ENCODE data around the gene FTCD.
"Not testable (repeated sequence)": the region's sequence is repeated elsewhere in the genome, so short reads cannot be mapped to it uniquely, and the experiment has no call there.

The FTCD gene

DNA sequence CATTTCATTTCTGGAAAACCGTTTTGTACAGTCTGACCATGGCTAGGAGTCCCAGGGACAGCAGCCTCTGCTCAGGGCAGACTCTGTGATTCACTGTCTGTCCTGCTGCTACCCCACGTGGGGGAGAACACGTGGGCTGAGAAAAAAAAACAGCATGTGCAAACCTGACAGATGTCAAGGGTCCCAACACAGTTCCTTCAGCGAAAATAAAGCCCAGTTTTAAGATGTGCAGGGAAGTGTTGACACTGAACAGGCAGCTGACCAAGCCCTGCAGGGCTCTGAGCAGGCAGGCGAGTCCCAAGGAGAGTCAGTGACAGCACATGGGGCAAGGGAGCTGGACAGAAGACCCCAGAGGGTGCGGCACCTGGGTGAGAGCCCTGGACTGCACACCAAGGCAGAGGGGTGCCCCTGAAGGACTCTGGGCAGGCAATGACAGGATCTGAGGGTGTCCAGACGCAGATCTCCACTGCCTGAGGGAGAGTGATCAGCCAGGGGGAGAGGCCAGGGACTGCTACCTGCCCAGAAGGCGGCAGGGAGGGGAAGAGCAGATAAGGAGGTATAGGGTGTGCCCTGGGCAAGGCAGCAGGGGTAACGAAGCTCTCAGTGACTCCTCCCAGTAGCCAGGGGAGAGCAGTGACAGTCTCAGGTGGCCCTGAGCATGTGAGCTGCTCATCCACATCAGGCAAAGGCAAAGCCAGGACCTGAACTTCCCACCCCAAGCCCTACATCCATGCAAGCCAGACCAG lies 34.0 kb upstream of the FTCD start:
- intact Hi-C loops (cut with DNase I) = no loop called here
- peak in 23 of 42 donors; percentile 8 to 59 (median 28) for DNase-seq

GRCh38 chr21:46188226-46189212 lies 33.1 kb upstream of the FTCD start:
- DNase-seq = peak; percentile 36 to 94 (median 80)
- intact Hi-C loops (cut with DNase I) = no loop called here

DNA sequence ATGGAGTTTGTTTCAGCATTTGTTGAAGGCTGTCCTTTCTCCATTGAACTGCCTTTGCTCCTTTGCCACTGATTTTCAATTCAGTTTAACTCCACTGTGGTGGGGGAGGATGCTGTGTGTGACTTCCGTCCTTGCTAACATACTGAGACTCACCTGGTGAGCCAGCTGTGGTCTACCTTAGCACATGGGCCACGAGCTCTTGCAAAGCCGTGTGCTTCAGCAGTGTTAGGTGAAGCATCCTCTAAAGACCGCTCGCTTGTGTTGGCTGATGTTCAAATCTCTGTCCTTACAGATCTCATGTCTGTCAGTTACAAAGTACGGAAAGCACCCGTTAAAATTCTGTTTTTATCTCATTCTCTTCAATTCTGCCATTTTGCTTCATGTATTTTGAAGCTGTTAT lies 32.4 kb upstream of the FTCD start:
- peak in 14 of 42 donors; percentile 2 to 43 (median 16) for DNase-seq
- intact Hi-C loops (cut with DNase I) = no loop called here

GRCh38 chr21:46187261-46187660 lies 31.9 kb upstream of the FTCD start:
- peak in 13 of 42 donors; percentile 2 to 44 (median 8) for DNase-seq
- intact Hi-C loops (cut with DNase I) = no loop called here

DNA sequence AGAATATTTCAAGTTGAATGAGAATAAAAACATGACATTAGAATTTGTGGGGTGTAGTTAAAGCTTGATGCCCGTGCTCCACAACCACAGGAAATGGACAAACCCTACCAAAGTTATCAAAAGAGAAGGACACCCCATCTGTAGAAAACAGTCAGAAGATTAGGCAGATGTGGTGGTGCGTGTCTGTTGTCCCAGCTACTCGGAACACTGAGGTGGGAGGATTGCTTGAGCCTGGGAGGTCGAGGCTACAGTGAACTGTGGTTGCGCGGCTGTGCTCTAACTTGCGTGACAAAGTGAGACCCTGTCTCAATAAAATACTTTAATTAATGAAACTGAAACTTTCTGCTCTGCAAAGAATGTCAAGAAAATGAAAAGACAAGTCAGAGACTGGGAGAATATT lies 30.3 kb upstream of the FTCD start:
- intact Hi-C loops (cut with DNase I) = no loop called here
- DNase-seq = peak in 8 of 42 donors; percentile 6 to 40 (median 12)

- intact Hi-C loops (cut with DNase I) = no loop called here
- DNase-seq = peak; percentile 56 to 94 (median 88)
Observed at GRCh38 chr21:46184625-46185555, 29.5 kb upstream of the FTCD start.

DNA sequence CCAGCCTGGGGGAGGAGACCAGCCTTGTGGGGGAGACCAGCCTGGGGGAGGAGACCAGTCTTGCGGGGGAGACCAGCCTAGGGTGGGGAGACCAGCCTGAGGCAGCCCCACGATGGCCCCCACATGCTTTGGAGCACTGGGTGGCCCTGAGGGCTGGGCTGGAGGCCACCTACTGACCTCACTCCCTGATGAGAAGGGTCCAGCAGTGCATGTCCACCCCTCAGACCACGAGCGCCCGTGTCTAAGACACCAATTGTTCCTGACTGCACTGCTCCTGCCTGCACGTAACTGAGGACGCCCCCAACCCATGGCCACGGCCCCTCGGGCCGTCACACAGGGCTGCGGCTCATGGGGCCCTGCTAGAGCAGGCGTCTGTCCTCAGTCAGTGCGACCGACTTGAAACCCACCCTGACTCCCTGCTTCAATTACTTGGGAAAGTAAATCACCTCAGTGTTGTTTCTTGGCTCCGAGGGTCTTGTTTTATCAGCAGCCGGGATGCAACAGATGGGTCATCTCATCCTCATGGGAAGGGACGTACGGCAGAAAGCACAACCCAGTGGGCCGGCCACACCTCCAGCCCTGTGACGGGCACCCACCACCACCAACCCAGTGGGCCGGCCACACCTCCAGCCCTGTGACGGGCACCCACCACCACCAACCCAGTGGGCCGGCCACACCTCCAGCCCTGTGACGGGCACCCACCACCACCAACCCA lies 28.7 kb upstream of the FTCD start, which contains the start of gene SPATC1L:
TSS of gene SPATC1L (minus strand) at position 550 of the 715 bp plus-strand sequence. CDS start 1,643 bp downstream, outside the sequence.
- intact Hi-C loops (cut with DNase I) = no loop called here
- DNase-seq = peak in 41 of 42 donors; percentile 49 to 88 (median 76)

- DNase-seq = peak in 3 of 42 donors; percentile 12 to 19 (median 16)
- intact Hi-C loops (cut with DNase I) = not testable (repeated sequence)
Observed at GRCh38 chr21:46183337-46183909, 28.0 kb upstream of the FTCD start.

GRCh38 chr21:46182548-46183336 lies 27.4 kb upstream of the FTCD start:
- intact Hi-C loops (cut with DNase I) = no loop called here
- DNase-seq = peak in 8 of 42 donors; percentile 6 to 38 (median 14)

GRCh38 chr21:46181953-46182547 lies 26.7 kb upstream of the FTCD start:
- intact Hi-C loops (cut with DNase I) = no loop called here

DNA sequence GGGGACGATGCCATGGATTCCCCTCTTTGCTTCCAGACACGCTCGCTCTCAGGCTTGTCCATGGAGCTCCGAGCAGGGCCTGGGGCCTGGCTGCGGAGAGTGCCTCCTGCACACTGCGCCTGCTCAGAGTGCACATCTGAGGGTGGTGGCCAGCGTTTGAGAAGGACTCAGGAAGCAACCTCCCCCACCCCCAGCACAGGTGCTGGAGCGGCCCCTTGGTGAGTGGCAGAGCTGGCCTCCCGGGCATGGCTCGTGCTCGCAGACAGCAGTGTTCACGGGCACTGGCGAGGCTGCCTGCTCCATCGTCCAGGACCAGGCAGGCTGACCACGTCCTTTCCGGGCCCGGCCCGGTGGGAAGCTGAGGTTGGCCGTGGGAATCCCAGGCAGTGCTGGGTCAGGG lies 26.1 kb upstream of the FTCD start:
- intact Hi-C loops (cut with DNase I) = no loop called here
- DNase-seq = peak in 8 of 42 donors; percentile 5 to 40 (median 12)

More at GRCh38 chr21:46181953-46182547, 26.7 kb upstream of the FTCD start:
- peak in 9 of 42 donors; percentile 2 to 40 (median 13) for DNase-seq

DNA sequence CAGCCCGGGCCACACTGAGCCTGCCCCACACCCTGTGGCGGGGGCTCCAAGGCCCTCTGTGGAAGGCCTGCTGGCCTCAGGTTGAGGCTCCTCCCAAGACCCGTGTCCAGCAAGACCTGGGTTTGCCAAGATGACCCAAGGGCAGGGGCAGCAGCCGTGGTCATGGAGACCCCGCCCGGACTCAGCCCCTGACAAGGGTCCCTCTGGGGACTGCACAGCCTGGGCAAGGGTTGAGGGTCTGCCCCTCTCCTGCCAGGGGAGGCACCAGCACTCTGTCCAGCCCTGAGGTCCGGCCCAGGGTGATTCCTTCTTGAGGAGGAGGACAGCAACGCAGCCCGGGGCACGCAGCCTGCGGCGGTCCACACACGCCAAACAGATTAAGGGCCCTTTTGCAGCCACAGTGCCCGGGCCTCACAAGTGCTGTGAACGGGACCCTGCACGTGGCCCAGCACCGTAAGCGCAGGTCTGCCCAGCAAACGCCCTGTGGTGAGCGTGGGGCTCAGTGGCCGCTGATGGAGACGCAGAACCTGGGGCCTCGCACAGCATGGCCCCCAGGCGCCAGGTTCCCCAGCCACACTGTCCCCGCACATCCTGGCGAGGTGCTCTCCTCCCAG lies 25.5 kb upstream of the FTCD start:
- intact Hi-C loops (cut with DNase I) = no loop called here
- DNase-seq = peak in 9 of 42 donors; percentile 5 to 29 (median 12)

GRCh38 chr21:46180079-46180722 lies 24.8 kb upstream of the FTCD start:
- intact Hi-C loops (cut with DNase I) = no loop called here

GRCh38 chr21:46179708-46180078 lies 24.3 kb upstream of the FTCD start:
- intact Hi-C loops (cut with DNase I) = no loop called here
- DNase-seq = peak in 11 of 42 donors; percentile 2 to 34 (median 12)

More at GRCh38 chr21:46180079-46180722, 24.8 kb upstream of the FTCD start:
- DNase-seq = peak in 9 of 42 donors; percentile 3 to 30 (median 9)

GRCh38 chr21:46178961-46179360 lies 23.6 kb upstream of the FTCD start:
- intact Hi-C loops (cut with DNase I) = no loop called here

More at GRCh38 chr21:46178961-46179360, 23.6 kb upstream of the FTCD start:
- DNase-seq = peak in 7 of 42 donors; percentile 4 to 37 (median 13)
